Hepatocyte (in vitro differentiated cells): Measurements from ENCODE around the gene CDC7. TPM values are rescaled to one million over a fixed set of nuclear protein-coding genes. Genes with fewer than 3 reads are reported as not detected.
A peak's percentile ranks its signal among the peaks of the same experiment; 100 is the strongest.

Source experiments
- DNase-seq: peaks from one replicate; pipeline ENCODE4 v3.0.0-alpha.2; 2016; ENCODE audit warnings: low spot score
- H2AFZ ChIP-seq: fragments of 200-600 bp; sonication (generic); 2 replicates; pipeline ENCODE4 v1.6.0; 2016; ENCODE audit warnings: antibody characterized with exemption, mild to moderate bottlenecking
- H3K27ac ChIP-seq: fragments of 200-600 bp; sonication (generic); 2 replicates; pipeline ENCODE4 v1.5.1; 2016; ENCODE audit warnings: mild to moderate bottlenecking
- H3K27me3 ChIP-seq: fragments of 200-600 bp; sonication (generic); 2 replicates; pipeline ENCODE4 v1.6.1; 2016
- H3K36me3 ChIP-seq: fragments of 200-600 bp; sonication (generic); replicated peaks from 2 replicates; pipeline ENCODE4 v1.5.1; 2016; ENCODE audit warnings: low read depth; ENCODE audit not compliant: insufficient read depth
- H3K4me1 ChIP-seq: fragments of 200-600 bp; sonication (generic); 2 replicates; pipeline ENCODE4 v1.5.1; 2016; ENCODE audit warnings: mild to moderate bottlenecking, moderate library complexity; ENCODE audit not compliant: insufficient read depth
- H3K4me2 ChIP-seq: fragments of 200-600 bp; sonication (generic); 2 replicates; pipeline ENCODE4 v1.6.0; 2016
- H3K4me3 ChIP-seq: fragments of 200-600 bp; sonication (generic); 2 replicates; pipeline ENCODE4 v1.5.1; 2016; ENCODE audit warnings: mild to moderate bottlenecking
- H3K79me2 ChIP-seq: fragments of 200-600 bp; sonication (generic); 2 replicates; pipeline ENCODE4 v1.6.0; 2017; ENCODE audit warnings: mild to moderate bottlenecking
- H3K9me2 ChIP-seq: fragments of 200-600 bp; sonication (generic); replicated peaks from 2 replicates; pipeline ENCODE4 v1.6.0; 2017; ENCODE audit warnings: mild to moderate bottlenecking; ENCODE audit not compliant: insufficient read depth
- H3K9me3 ChIP-seq: fragments of 200-600 bp; sonication (generic); 2 replicates; pipeline ENCODE4 v1.5.1; 2016; ENCODE audit warnings: low read depth, mild to moderate bottlenecking
- H4K20me1 ChIP-seq: fragments of 200-600 bp; sonication (generic); 2 replicates; pipeline ENCODE4 v1.6.0; 2016; ENCODE audit warnings: mild to moderate bottlenecking; ENCODE audit not compliant: insufficient read depth, poor library complexity, severe bottlenecking
- EZH2 ChIP-seq: fragments of 200-600 bp; sonication (generic); IDR thresholded peaks from 2 replicates; pipeline ENCODE4 v1.6.1; 2016; ENCODE audit warnings: antibody characterized with exemption, mild to moderate bottlenecking, borderline replicate concordance
- EZH2phosphoT487 ChIP-seq: fragments of 200-600 bp; sonication (generic); IDR thresholded peaks from one replicate; pipeline ENCODE4 v1.6.1; 2018; ENCODE audit warnings: antibody characterized with exemption, mild to moderate bottlenecking, low read depth, moderate library complexity; ENCODE audit not compliant: unreplicated experiment, severe bottlenecking
- WGBS: methylation state at CpG from one replicate; pipeline ENCODE4 v1.1.6; 2016; ENCODE audit warnings: low lambda C conversion rate; ENCODE audit errors: missing lambda C conversion rate; 5-methylcytosine and 5-hydroxymethylcytosine counted together
- polyA plus RNA-seq: library from polyadenylated mRNA; unstranded; fragments of >200 nt; fragmentation: Nextera tagmentation; extraction: Ambion mirVana; gene quantifications from 2 replicates; pipeline ENCODE4 v1.2.1, GENCODE V29; 2016
- total RNA-seq: library from RNA; depleted of rRNA; stranded (reverse); fragments of >200 nt; gene quantifications from 2 replicates; pipeline ENCODE4 v1.2.3, GENCODE V29; 2014
- TF ChIP-seq, protein P1 (sequence below): fragments of 200-600 bp; sonication (generic); IDR thresholded peaks from 2 replicates; pipeline ENCODE4 v1.5.1; 2016; ENCODE audit warnings: antibody characterized with exemption, mild to moderate bottlenecking; ENCODE audit not compliant: poor library complexity

CDC7 gene
- total RNA-seq (5.9 and 8.0 TPM in 2 replicates), polyA plus RNA-seq (3.9 and 7.3 TPM in 2 replicates)

DNA sequence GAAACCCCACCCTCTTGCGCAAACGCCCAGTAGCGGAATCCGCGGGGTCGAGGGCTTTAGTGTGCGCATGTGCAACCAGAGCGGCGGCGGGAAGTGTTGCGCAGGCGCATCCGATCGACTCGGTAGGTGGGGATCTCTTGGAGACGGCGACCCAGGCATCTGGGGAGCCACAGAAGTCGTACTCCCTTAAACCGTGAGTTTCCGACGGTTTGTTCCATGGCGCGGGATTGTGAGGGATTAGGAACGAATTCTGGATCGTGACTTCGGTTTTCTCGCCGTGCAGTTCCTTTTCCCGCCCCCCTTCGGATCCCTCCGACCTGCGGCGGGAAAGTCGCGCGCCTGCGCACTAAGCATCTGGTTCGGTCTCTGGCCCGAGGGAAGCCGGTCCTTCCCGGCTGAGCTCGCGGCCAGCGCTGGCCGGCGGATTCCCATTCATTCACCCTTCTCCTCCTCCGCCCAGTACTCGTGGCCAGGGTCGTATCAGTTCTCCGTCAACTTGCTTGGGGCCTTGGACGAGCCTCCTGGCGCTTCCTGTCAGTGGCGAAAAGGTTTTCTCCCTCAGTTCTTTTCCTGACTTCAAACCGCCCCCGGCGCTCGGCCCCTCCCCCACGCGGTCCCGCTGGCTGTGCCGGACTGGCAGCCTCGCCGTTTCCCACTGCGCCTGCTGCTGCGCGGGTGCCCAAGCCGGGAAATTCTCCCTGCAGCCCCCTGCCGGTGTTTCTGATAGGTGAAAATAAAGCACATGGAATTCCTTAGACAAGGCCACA lies at the start of gene CDC7:
TSS of gene CDC7 (plus strand) at position 96 of the 767 bp plus-strand sequence. CDS start 866 bp downstream, outside the sequence.
- H3K9me3 ChIP-seq = no peaks in the 10 kb centered on the region
- H3K79me2 ChIP-seq = peaks cover 31% of the 10 kb centered on the region
- no peaks in the 10 kb centered on the region for H3K9me2 ChIP-seq
- H3K4me1 ChIP-seq = peaks cover 9% of the 10 kb centered on the region
- peak within 1 kb of the TSS; percentile 84 for H2AFZ ChIP-seq
- peak; percentile 95 for DNase-seq
- H3K4me2 ChIP-seq = peak within 1 kb of the TSS; percentile 88
- WGBS = 1% methylated on average over 65 of the region's 68 CpGs
- TF ChIP-seq, protein P1, sequence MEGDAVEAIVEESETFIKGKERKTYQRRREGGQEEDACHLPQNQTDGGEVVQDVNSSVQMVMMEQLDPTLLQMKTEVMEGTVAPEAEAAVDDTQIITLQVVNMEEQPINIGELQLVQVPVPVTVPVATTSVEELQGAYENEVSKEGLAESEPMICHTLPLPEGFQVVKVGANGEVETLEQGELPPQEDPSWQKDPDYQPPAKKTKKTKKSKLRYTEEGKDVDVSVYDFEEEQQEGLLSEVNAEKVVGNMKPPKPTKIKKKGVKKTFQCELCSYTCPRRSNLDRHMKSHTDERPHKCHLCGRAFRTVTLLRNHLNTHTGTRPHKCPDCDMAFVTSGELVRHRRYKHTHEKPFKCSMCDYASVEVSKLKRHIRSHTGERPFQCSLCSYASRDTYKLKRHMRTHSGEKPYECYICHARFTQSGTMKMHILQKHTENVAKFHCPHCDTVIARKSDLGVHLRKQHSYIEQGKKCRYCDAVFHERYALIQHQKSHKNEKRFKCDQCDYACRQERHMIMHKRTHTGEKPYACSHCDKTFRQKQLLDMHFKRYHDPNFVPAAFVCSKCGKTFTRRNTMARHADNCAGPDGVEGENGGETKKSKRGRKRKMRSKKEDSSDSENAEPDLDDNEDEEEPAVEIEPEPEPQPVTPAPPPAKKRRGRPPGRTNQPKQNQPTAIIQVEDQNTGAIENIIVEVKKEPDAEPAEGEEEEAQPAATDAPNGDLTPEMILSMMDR = peak; percentile 68
- TF ChIP-seq EZH2phosphoT487 (no peak), EZH2 (no peak)
- H3K27me3 ChIP-seq = no peaks in the 10 kb centered on the region
- H3K27ac ChIP-seq = peak within 1 kb of the TSS; percentile 90
- H4K20me1 ChIP-seq = no peaks in the 10 kb centered on the region
- H3K4me3 ChIP-seq = peak within 1 kb of the TSS; percentile 66
- no peaks in the 10 kb centered on the region for H3K36me3 ChIP-seq

DNA sequence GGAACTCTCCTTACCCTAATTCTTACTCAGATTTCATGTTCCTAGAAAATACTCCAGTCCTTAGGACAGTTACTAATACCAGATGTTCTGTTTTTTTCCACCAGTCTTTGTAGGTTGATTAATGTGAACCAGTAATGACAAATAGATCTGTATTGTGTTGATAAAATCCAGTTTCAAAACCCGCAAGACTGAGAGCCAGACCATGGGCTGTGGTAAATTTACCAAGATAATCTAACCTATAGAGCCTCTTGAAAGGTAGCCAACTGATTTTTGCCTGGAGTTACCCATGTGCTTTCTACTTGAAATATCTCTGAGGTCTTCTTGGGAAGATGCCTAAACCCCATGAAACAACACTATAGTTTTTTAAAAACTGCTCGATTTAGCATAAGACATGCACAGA lies 46.5 kb upstream of the CDC7 start:
- TF ChIP-seq EZH2 (no peak), EZH2phosphoT487 (no peak)
- TF ChIP-seq, protein P1 = no peak
- DNase-seq = no peak

DNA sequence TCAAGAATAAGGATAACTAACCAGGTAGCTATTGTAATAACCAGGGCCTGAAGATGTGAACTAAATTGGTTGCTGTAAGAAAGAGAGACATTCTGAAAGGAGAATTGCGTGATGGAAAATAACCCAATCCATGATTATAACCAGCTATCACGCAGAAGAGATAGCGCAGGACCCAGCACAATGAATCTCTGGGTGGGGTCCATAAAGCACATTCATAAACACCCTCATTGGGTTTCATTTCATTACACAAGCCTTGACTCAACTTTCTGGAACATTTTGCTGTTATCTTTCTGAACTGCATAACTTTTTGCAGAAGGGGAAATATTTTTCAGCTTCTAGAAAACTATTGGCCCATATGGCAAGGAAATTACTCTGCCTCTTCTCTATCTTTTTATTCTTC lies 45.3 kb upstream of the CDC7 start:
- DNase-seq = no peak
- H4K20me1 ChIP-seq = no peaks in the 10 kb centered on the region
- no peak overlapping the region for H3K4me3 ChIP-seq
- no peak overlapping the region for H3K4me2 ChIP-seq
- no peaks in the 10 kb centered on the region for H3K9me3 ChIP-seq
- H2AFZ ChIP-seq = no peak overlapping the region
- H3K27ac ChIP-seq = no peak overlapping the region
- H3K36me3 ChIP-seq = no peaks in the 10 kb centered on the region
- H3K27me3 ChIP-seq = no peaks in the 10 kb centered on the region
- TF ChIP-seq EZH2 = no peak
- TF ChIP-seq, protein P1 = no peak
- no peak for TF ChIP-seq EZH2phosphoT487
- WGBS = 94% methylated on average over 3 of the region's 3 CpGs
- H3K79me2 ChIP-seq = no peaks in the 10 kb centered on the region
- H3K9me2 ChIP-seq = no peaks in the 10 kb centered on the region
- H3K4me1 ChIP-seq = no peaks in the 10 kb centered on the region

More for the DNA sequence above, 46.5 kb upstream of the CDC7 start:
- Histone ChIP-seq H4K20me1 (no peaks in the 10 kb centered on the region), H3K4me3 (no peak overlapping the region), H3K9me3 (no peaks in the 10 kb centered on the region), H2AFZ (no peak overlapping the region), H3K9me2 (no peaks in the 10 kb centered on the region), H3K79me2 (no peaks in the 10 kb centered on the region), H3K27ac (no peak overlapping the region), H3K36me3 (no peaks in the 10 kb centered on the region), H3K27me3 (no peaks in the 10 kb centered on the region), H3K4me2 (no peak overlapping the region), H3K4me1 (no peaks in the 10 kb centered on the region)
- WGBS = 69% methylated on average over 2 of the region's 2 CpGs
